IMR-90 (cell line): Measurements from ENCODE around the gene MON2. TPM values are rescaled to one million over a fixed set of nuclear protein-coding genes. Genes with fewer than 3 reads are reported as not detected.
A peak's percentile ranks its signal among the peaks of the same experiment; 100 is the strongest.

Experiments
- ATAC-seq: fragments of 200-7000 bp; cut with Tn5 transposase; 2 replicates; pipeline ENCODE4 v1.9.1; 2020; ENCODE audit warnings: low read depth, mild to moderate bottlenecking, moderate library complexity
- BruUV-seq: library from RNA; stranded (reverse); fragments of 400-500 nt; replicated peaks from 2 replicates; lab custom pipeline; 2021; lab: Mats Ljungman, UMichigan
- CTCF ChIA-PET: fragments of 300-600 bp; formaldehyde crosslinking; extraction: SDS; loops from one replicate; lab custom pipeline; 2021; ENCODE audit warnings: antibody characterized with exemption; lab: Yijun Ruan, JAX
- POLR2A ChIA-PET: fragments of 300-600 bp; sonication (Branson Sonifier 250); formaldehyde crosslinking; loops from one replicate; lab custom pipeline; 2022; ENCODE audit warnings: antibody characterized with exemption; ENCODE audit not compliant: unreplicated experiment; lab: Charles Lee
- DNase-seq: peaks from one replicate; pipeline ENCODE4 v3.0.0; 2013
- H2AFZ ChIP-seq: replicated peaks from 2 replicates; pipeline ENCODE3; 2013; ENCODE audit warnings: low read length, mild to moderate bottlenecking; ENCODE audit not compliant: poor library complexity
- H2AK5ac ChIP-seq: 2 replicates; pipeline ENCODE4 v1.6.1; 2013; ENCODE audit warnings: low read depth, low read length, inconsistent platforms
- H2AK9ac ChIP-seq: replicated peaks from 2 replicates; pipeline ENCODE3; 2013; ENCODE audit warnings: mild to moderate bottlenecking, low read depth, low read length, moderate library complexity; ENCODE audit not compliant: poor library complexity
- H2BK120ac ChIP-seq: 2 replicates; pipeline ENCODE4 v1.6.1; 2013; ENCODE audit warnings: low read depth, low read length, inconsistent platforms
- H2BK15ac ChIP-seq: 3 replicates; pipeline ENCODE4 v1.6.1; 2013; ENCODE audit warnings: low read depth, low read length, inconsistent platforms
- H2BK20ac ChIP-seq: 2 replicates; pipeline ENCODE4 v1.6.1; 2013; ENCODE audit warnings: low read depth, mild to moderate bottlenecking, inconsistent platforms, low read length, moderate library complexity
- H2BK5ac ChIP-seq: 2 replicates; pipeline ENCODE4 v1.6.1; 2013; ENCODE audit warnings: mild to moderate bottlenecking, low read depth, low read length, inconsistent platforms; ENCODE audit not compliant: poor library complexity, severe bottlenecking
- H3K14ac ChIP-seq: replicated peaks from 2 replicates; pipeline ENCODE4 v1.6.1; 2013; ENCODE audit warnings: low read depth, low read length, inconsistent platforms
- H3K18ac ChIP-seq: 2 replicates; pipeline ENCODE4 v1.6.1; 2013; ENCODE audit warnings: low read depth, low read length, control low read depth
- H3K23ac ChIP-seq: 2 replicates; pipeline ENCODE4 v1.6.1; 2013; ENCODE audit warnings: low read depth, low read length, inconsistent platforms
- H3K27ac ChIP-seq: 2 replicates; pipeline ENCODE4 v1.5.1; 2013; ENCODE audit warnings: mild to moderate bottlenecking, control low read depth, low read length; ENCODE audit not compliant: insufficient read depth
- H3K27me3 ChIP-seq: 2 replicates; pipeline ENCODE4 v1.6.1; 2013; ENCODE audit warnings: low read length; ENCODE audit not compliant: control insufficient read depth, insufficient read depth
- H3K36me3 ChIP-seq: 2 replicates; pipeline ENCODE4 v1.6.1; 2013; ENCODE audit warnings: low read length, mixed read lengths; ENCODE audit not compliant: control insufficient read depth, insufficient read depth
- H3K4ac ChIP-seq: 2 replicates; pipeline ENCODE4 v1.6.1; 2013; ENCODE audit warnings: low read depth, low read length, inconsistent platforms
- H3K4me1 ChIP-seq: 2 replicates; pipeline ENCODE4 v1.6.1; 2013; ENCODE audit warnings: low read length, mixed read lengths; ENCODE audit not compliant: control insufficient read depth, insufficient read depth
- H3K4me2 ChIP-seq: 2 replicates; pipeline ENCODE4 v1.6.1; 2013; ENCODE audit warnings: low read depth, mild to moderate bottlenecking, control low read depth, low read length, moderate library complexity
- H3K4me3 ChIP-seq: 2 replicates; pipeline ENCODE4 v1.5.1; 2013; ENCODE audit warnings: low read depth, mild to moderate bottlenecking, control low read depth, low read length, moderate library complexity; ENCODE audit not compliant: insufficient read depth
- H3K56ac ChIP-seq: 2 replicates; pipeline ENCODE4 v1.6.1; 2013; ENCODE audit warnings: low read length, inconsistent platforms; ENCODE audit not compliant: insufficient read depth; ENCODE audit errors: extremely low read depth
- H3K79me1 ChIP-seq, 2 experiments: 2 replicates each; pipeline ENCODE4 v1.6.1; 2013; ENCODE audit warnings: low read length in 2 of 2, inconsistent platforms in 1 of 2, low read depth in 1 of 2
- H3K9ac ChIP-seq: 2 replicates; pipeline ENCODE4 v1.6.1; 2013; ENCODE audit warnings: low read depth, low read length, control low read depth
- H3K9me1 ChIP-seq: 2 replicates; pipeline ENCODE4 v1.6.1; 2013; ENCODE audit warnings: low read length, inconsistent platforms; ENCODE audit not compliant: insufficient read depth
- H3K9me3 ChIP-seq: 2 replicates; pipeline ENCODE4 v1.6.1; 2013; ENCODE audit warnings: low read length; ENCODE audit not compliant: control insufficient read depth, insufficient read depth
- H4K20me1 ChIP-seq: 2 replicates; pipeline ENCODE4 v1.6.1; 2013; ENCODE audit warnings: low read length, inconsistent platforms; ENCODE audit not compliant: insufficient read depth
- H4K5ac ChIP-seq: 2 replicates; pipeline ENCODE4 v1.6.1; 2013; ENCODE audit warnings: mild to moderate bottlenecking, low read depth, low read length, control low read depth
- H4K8ac ChIP-seq, 2 experiments: 2 replicates each; pipeline ENCODE4 v1.6.1; 2013; ENCODE audit warnings: low read depth in 2 of 2, low read length in 2 of 2, control low read depth in 1 of 2, inconsistent platforms in 1 of 2
- H4K91ac ChIP-seq: 2 replicates; pipeline ENCODE4 v1.6.1; 2013; ENCODE audit warnings: low read depth, low read length, inconsistent platforms; ENCODE audit not compliant: insufficient read depth
- CTCF ChIP-seq: conservative IDR thresholded peaks from 2 replicates; pipeline ENCODE4 v1.5.1; 2012; ENCODE audit warnings: mild to moderate bottlenecking, low read depth, low read length, improper control_type of control experiment
- MXI1 ChIP-seq: IDR thresholded peaks from 2 replicates; pipeline ENCODE4 v1.6.1; 2012; ENCODE audit warnings: low read depth, mild to moderate bottlenecking, low read length, moderate library complexity, borderline replicate concordance
- RAD21 ChIP-seq: IDR thresholded peaks from 2 replicates; pipeline ENCODE4 v1.6.1; 2012; ENCODE audit warnings: low read length, improper control_type of control experiment
- SMC3 ChIP-seq: fragments of 150-350 bp; IDR thresholded peaks from 2 replicates; pipeline ENCODE4 v1.6.1; 2016; ENCODE audit warnings: low read depth, mild to moderate bottlenecking, antibody characterized with exemption, low read length, moderate library complexity
- WGBS, 2 experiments: methylation state at CpG; one replicate each; pipeline versions ENCODE4 v1.1.5 to v1.1.7; 2013; ENCODE audit warnings: missing lambda C conversion rate in 2 of 2; ENCODE audit not compliant: insufficient read length in 1 of 2; ENCODE audit errors: extremely low coverage in 2 of 2; 5-methylcytosine and 5-hydroxymethylcytosine counted together
- dilution Hi-C: fragments of 300-500 bp; cut with HindIII; formaldehyde crosslinking; loops from one replicate; pipeline ENCODE4 v1.14.3; 2018; ENCODE audit warnings: low sequenced_read_pairs; ENCODE audit not compliant: unreplicated experiment
- in situ Hi-C: fragments of 300-500 bp; cut with MboI; formaldehyde crosslinking; loops from 3 replicates; pipeline ENCODE4 v1.14.3; 2019; ENCODE audit warnings: low sequenced_read_pairs, inconsistent platforms, mixed read lengths
- intact Hi-C: fragments of 100-400 bp; cut with micrococcal nuclease; formaldehyde crosslinking; loops from 2 replicates; pipeline ENCODE4 v1.10.0; 2022
- polyA plus RNA-seq, 3 experiments: library from polyadenylated mRNA; depleted of rRNA; stranded (reverse); fragments of >200 nt; gene quantifications; 2 replicates each; pipeline ENCODE4 v1.2.3, GENCODE V29; 2012; ENCODE audit warnings: low replicate concordance in 1 of 3
- total RNA-seq: library from RNA; depleted of rRNA; stranded (reverse); fragments of >200 nt; gene quantifications from 2 replicates; pipeline ENCODE4 v1.2.3, GENCODE V29; 2012

The MON2 gene
- total and polyA plus RNA-seq, 2 of the 4 experiments (the other 2 are of a cell fraction): 13.2 to 39.3 TPM

GRCh38 chr12:62438098-62438692, 28.4 kb upstream of the MON2 start:
- Histone ChIP-seq H2BK15ac (no peak overlapping the region), H3K27ac (no peak overlapping the region), H3K9me3 (no peaks in the 10 kb centered on the region), H3K23ac (no peak overlapping the region), H2BK20ac (no peak overlapping the region), H3K4me3 (no peak overlapping the region), H3K14ac (no peak overlapping the region), H2AK9ac (no peak overlapping the region), H3K27me3 (peaks cover 9% of the 10 kb centered on the region), H4K91ac (no peak overlapping the region), H3K56ac (no peak overlapping the region), H2AK5ac (no peak overlapping the region), H3K9me1 (no peaks in the 10 kb centered on the region), H2BK120ac (no peak overlapping the region), H3K79me1 (no peaks in the 10 kb centered on the region), H3K4ac (no peak overlapping the region), H3K18ac (no peak overlapping the region), H4K5ac (no peak overlapping the region), H3K36me3 (no peaks in the 10 kb centered on the region), H2BK5ac (no peak overlapping the region), H2AFZ (no peak overlapping the region), H3K4me1 (no peaks in the 10 kb centered on the region), H4K8ac (no peak overlapping the region), H4K20me1 (no peaks in the 10 kb centered on the region), H3K4me2 (peak overlapping the region; percentile 17; the same call in 1 of the 2 replicates), H3K9ac (no peak overlapping the region; the same call in 1 of the 2 replicates)
- intact Hi-C loops (loop anchor here (1.0 to 5.0 kb wide), 8 partner anchors 94 to 631 kb away; partner anchors contain the start of gene USP15), dilution Hi-C loops (no loop called here), in situ Hi-C loops (loop anchor here (5.0 to 10.0 kb wide), 2 partner anchors 359 to 627 kb away; no protein-coding TSS in a partner anchor)
- no TSS peak for BruUV-seq
- no CpG with 5 or more reads among the region's 6 CpGs for WGBS, 2 experiments
- CTCF ChIA-PET: interaction anchor here (0.6 to 1.8 kb wide), 18 partner anchors 11 to 631 kb away, joined by 3 to 9 read pairs (median 4); no protein-coding TSS in a partner anchor
- POLR2A ChIA-PET: no interaction called here
- DNase-seq: peak; percentile 53
- peak; percentile 71 for ATAC-seq
- TF ChIP-seq SMC3: peak; percentile 71
- TF ChIP-seq MXI1: no peak
- TF ChIP-seq CTCF: peak; percentile 73
- TF ChIP-seq RAD21: peak; percentile 78
